Vagina (tissue), 2 donors: ENCODE results near the gene MAD1L1. TPM values are rescaled to one million over a fixed set of nuclear protein-coding genes. Genes with fewer than 3 reads are reported as not detected.

ENCODE experiments used
- DNase-seq, 2 donors: peaks; one replicate each; pipeline ENCODE4 v3.0.0-alpha.2; 2017; ENCODE audit errors: extremely low spot score in 2 of 2
- H3K27ac ChIP-seq: fragments of 200-600 bp; sonication (generic); one replicate; pipeline ENCODE4 v1.5.1; 2019
- H3K27me3 ChIP-seq: fragments of 200-600 bp; sonication (generic); one replicate; pipeline ENCODE4 v1.5.1; 2019
- H3K36me3 ChIP-seq, 2 donors: fragments of 200-600 bp; sonication (generic); one replicate each; pipeline ENCODE4 v1.5.1; 2017 to 2019
- H3K4me1 ChIP-seq: fragments of 200-600 bp; sonication (generic); one replicate; pipeline ENCODE4 v1.5.1; 2019
- H3K4me3 ChIP-seq, 2 donors: fragments of 200-600 bp; sonication (generic); 1 replicate in 1 of 2; 2 replicates in 1 of 2; pipeline ENCODE4 v1.5.1; 2016 to 2019
- H3K9me3 ChIP-seq: fragments of 200-600 bp; sonication (generic); one replicate; pipeline ENCODE4 v1.5.1; 2019
- POLR2A ChIP-seq, 2 donors: fragments of 450-650 bp; IDR thresholded peaks; one replicate each; pipeline ENCODE4 v1.6.1; 2017; ENCODE audit warnings: antibody characterized with exemption in 2 of 2, mild to moderate bottlenecking in 2 of 2, moderate library complexity in 2 of 2
- POLR2AphosphoS5 ChIP-seq, 2 donors: sonication (generic); formaldehyde crosslinking; IDR thresholded peaks; one replicate each; pipeline ENCODE4 v1.9.0; 2017; ENCODE audit warnings: antibody characterized with exemption in 2 of 2, mild to moderate bottlenecking in 2 of 2, low read depth in 1 of 2; ENCODE audit not compliant: insufficient read depth in 1 of 2
- intact Hi-C: fragments of 100-400 bp; cut with DNase I; formaldehyde crosslinking; loops from one replicate; pipeline ENCODE4 v1.15.1; 2023
- total RNA-seq: library from RNA; depleted of rRNA; stranded (reverse); fragments of >200 nt; gene quantifications from one replicate; pipeline ENCODE4 v1.2.3, GENCODE V29; 2016
- TF ChIP-seq, protein P1 (sequence below), 3 experiments: fragments of 450-650 bp in 2 of 3; fragments of 200-600 bp in 1 of 3; sonication (generic) in 1 of 3; IDR thresholded peaks; one replicate each; pipeline ENCODE4 v1.5.1; 2017 to 2019; ENCODE audit warnings: antibody characterized with exemption in 3 of 3, mild to moderate bottlenecking in 2 of 3, moderate library complexity in 2 of 3

Gene MAD1L1
- total RNA-seq, 1 donor from 2014 or later: 62.4 TPM

DNA sequence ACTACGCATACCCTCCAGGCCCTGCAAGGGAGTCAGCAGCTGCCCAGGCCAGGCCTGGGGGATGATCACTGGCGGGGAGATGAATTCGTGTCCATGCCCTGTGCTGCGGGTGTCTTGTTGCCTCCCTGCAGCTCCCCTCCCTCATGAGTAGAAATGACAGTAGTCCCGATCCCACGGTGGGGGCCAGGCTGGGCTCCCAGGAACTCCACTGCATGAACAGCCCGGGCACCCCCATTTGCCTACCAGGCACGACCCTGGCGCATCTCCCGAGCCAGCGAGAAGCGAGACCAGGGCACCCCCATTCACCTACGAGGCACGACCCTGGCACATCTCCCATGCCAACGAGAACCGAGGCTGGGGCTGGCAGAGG lies 316.2 kb downstream of the MAD1L1 start:
- Histone ChIP-seq H3K27ac (no peak overlapping the region), H3K4me1 (peaks cover 53% of the 10 kb centered on the region), H3K9me3 (no peaks in the 10 kb centered on the region), H3K36me3 (no peaks in the 10 kb centered on the region), H3K4me3 (no peak overlapping the region), H3K27me3 (no peaks in the 10 kb centered on the region)
- intact Hi-C loops: no loop called here
- no peak for DNase-seq
- TF ChIP-seq POLR2AphosphoS5 (IDR thresholded peaks at IDR 0.05; ENCODE audit: insufficient read depth in 1 of 2, low read depth in 1 of 2) (no peak), POLR2A (IDR thresholded peaks at IDR 0.05) (no peak)
- TF ChIP-seq, protein P1, sequence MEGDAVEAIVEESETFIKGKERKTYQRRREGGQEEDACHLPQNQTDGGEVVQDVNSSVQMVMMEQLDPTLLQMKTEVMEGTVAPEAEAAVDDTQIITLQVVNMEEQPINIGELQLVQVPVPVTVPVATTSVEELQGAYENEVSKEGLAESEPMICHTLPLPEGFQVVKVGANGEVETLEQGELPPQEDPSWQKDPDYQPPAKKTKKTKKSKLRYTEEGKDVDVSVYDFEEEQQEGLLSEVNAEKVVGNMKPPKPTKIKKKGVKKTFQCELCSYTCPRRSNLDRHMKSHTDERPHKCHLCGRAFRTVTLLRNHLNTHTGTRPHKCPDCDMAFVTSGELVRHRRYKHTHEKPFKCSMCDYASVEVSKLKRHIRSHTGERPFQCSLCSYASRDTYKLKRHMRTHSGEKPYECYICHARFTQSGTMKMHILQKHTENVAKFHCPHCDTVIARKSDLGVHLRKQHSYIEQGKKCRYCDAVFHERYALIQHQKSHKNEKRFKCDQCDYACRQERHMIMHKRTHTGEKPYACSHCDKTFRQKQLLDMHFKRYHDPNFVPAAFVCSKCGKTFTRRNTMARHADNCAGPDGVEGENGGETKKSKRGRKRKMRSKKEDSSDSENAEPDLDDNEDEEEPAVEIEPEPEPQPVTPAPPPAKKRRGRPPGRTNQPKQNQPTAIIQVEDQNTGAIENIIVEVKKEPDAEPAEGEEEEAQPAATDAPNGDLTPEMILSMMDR (IDR thresholded peaks at IDR 0.05): no peak

GRCh38 chr7:1915956-1916600 lies 316.7 kb downstream of the MAD1L1 start:
- Histone ChIP-seq H3K36me3 (no peaks in the 10 kb centered on the region), H3K4me1 (peaks cover 53% of the 10 kb centered on the region), H3K4me3 (no peak overlapping the region), H3K27ac (no peak overlapping the region), H3K27me3 (no peaks in the 10 kb centered on the region), H3K9me3 (no peaks in the 10 kb centered on the region)
- DNase-seq: no peak
- intact Hi-C loops: no loop called here
- TF ChIP-seq POLR2AphosphoS5 (IDR thresholded peaks at IDR 0.05; ENCODE audit: insufficient read depth in 1 of 2, low read depth in 1 of 2) (no peak), POLR2A (IDR thresholded peaks at IDR 0.05) (no peak)
- TF ChIP-seq, protein P1 (IDR thresholded peaks at IDR 0.05): no peak

GRCh38 chr7:1915326-1915725 lies 317.4 kb downstream of the MAD1L1 start:
- H3K27ac ChIP-seq: no peak overlapping the region

GRCh38 chr7:1914743-1915142 lies 318.0 kb downstream of the MAD1L1 start:
- peaks cover 43% of the 10 kb centered on the region for H3K4me1 ChIP-seq
- intact Hi-C loops: no loop called here

More at GRCh38 chr7:1915326-1915725, 317.4 kb downstream of the MAD1L1 start:
- Histone ChIP-seq H3K4me1 (peaks cover 49% of the 10 kb centered on the region), H3K36me3 (no peaks in the 10 kb centered on the region), H3K9me3 (no peaks in the 10 kb centered on the region), H3K27me3 (no peaks in the 10 kb centered on the region), H3K4me3 (no peak overlapping the region)
- intact Hi-C loops: no loop called here
- no peak for DNase-seq
- TF ChIP-seq POLR2AphosphoS5 (IDR thresholded peaks at IDR 0.05; ENCODE audit: insufficient read depth in 1 of 2, low read depth in 1 of 2): no peak
- no peak for TF ChIP-seq POLR2A (IDR thresholded peaks at IDR 0.05)
- TF ChIP-seq, protein P1 (IDR thresholded peaks at IDR 0.05): no peak

GRCh38 chr7:1914321-1914720 lies 318.4 kb downstream of the MAD1L1 start:
- Histone ChIP-seq H3K9me3 (no peaks in the 10 kb centered on the region), H3K27me3 (no peaks in the 10 kb centered on the region), H3K36me3 (no peaks in the 10 kb centered on the region), H3K4me1 (peaks cover 39% of the 10 kb centered on the region), H3K4me3 (no peak overlapping the region), H3K27ac (peak overlapping the region; percentile 61)
- intact Hi-C loops: no loop called here
- no peak for DNase-seq
- no peak for TF ChIP-seq POLR2A (IDR thresholded peaks at IDR 0.05)
- peak in 1 of 2 donors; percentile 33 for TF ChIP-seq POLR2AphosphoS5 (IDR thresholded peaks at IDR 0.05; ENCODE audit: insufficient read depth in 1 of 2, low read depth in 1 of 2)

More at GRCh38 chr7:1914743-1915142, 318.0 kb downstream of the MAD1L1 start:
- Histone ChIP-seq H3K36me3 (no peaks in the 10 kb centered on the region), H3K4me3 (no peak overlapping the region), H3K27me3 (no peaks in the 10 kb centered on the region), H3K27ac (no peak overlapping the region), H3K9me3 (no peaks in the 10 kb centered on the region)
- DNase-seq: no peak
- TF ChIP-seq POLR2AphosphoS5 (IDR thresholded peaks at IDR 0.05; ENCODE audit: insufficient read depth in 1 of 2, low read depth in 1 of 2): no peak
- TF ChIP-seq POLR2A (IDR thresholded peaks at IDR 0.05): no peak
- TF ChIP-seq, protein P1 (IDR thresholded peaks at IDR 0.05): no peak
